Loucy (cell line): ENCODE data around the gene EBF3.

Experiments used
- H2AFZ ChIP-seq: fragments of 200-600 bp; sonication (generic); 2 replicates; pipeline ENCODE4 v1.6.0; 2016; ENCODE audit warnings: antibody characterized with exemption, mild to moderate bottlenecking, low read length, moderate library complexity
- H3F3A ChIP-seq: fragments of 200-600 bp; 2 replicates; pipeline ENCODE4 v1.6.0; 2016; ENCODE audit warnings: antibody characterized with exemption, low read depth, mild to moderate bottlenecking
- H3K27me3 ChIP-seq: fragments of 200-600 bp; sonication (generic); 2 replicates; pipeline ENCODE4 v1.6.1; 2014; ENCODE audit warnings: low read length, mild to moderate bottlenecking; ENCODE audit not compliant: insufficient read depth, poor library complexity, severe bottlenecking
- H3K36me3 ChIP-seq: fragments of 200-600 bp; sonication (generic); 2 replicates; pipeline ENCODE4 v1.6.1; 2016; ENCODE audit warnings: low read length; ENCODE audit not compliant: insufficient read depth
- H3K4me1 ChIP-seq: fragments of 200-600 bp; sonication (generic); 2 replicates; pipeline ENCODE4 v1.5.1; 2014; ENCODE audit warnings: low read length, mild to moderate bottlenecking; ENCODE audit not compliant: insufficient read depth, poor library complexity, severe bottlenecking
- H3K4me2 ChIP-seq: fragments of 200-600 bp; sonication (generic); 2 replicates; pipeline ENCODE4 v1.6.0; 2014; ENCODE audit warnings: antibody characterized with exemption, low read length, low read depth, mild to moderate bottlenecking; ENCODE audit not compliant: poor library complexity, severe bottlenecking
- H3K4me3 ChIP-seq: fragments of 200-600 bp; sonication (generic); 2 replicates; pipeline ENCODE4 v1.5.1; 2014; ENCODE audit warnings: low read length, mild to moderate bottlenecking, mixed read lengths; ENCODE audit not compliant: poor library complexity, severe bottlenecking
- H3K79me2 ChIP-seq: fragments of 200-600 bp; sonication (generic); 2 replicates; pipeline ENCODE4 v1.6.1; 2014; ENCODE audit warnings: low read length; ENCODE audit not compliant: insufficient read depth
- H3K9ac ChIP-seq: fragments of 200-600 bp; sonication (generic); 2 replicates; pipeline ENCODE4 v1.6.0; 2014; ENCODE audit warnings: mild to moderate bottlenecking, low read depth, low read length, moderate library complexity; ENCODE audit not compliant: poor library complexity, severe bottlenecking
- H3K9me2 ChIP-seq: fragments of 200-600 bp; sonication (generic); replicated peaks from 2 replicates; pipeline ENCODE4 v1.6.1; 2016; ENCODE audit warnings: low read depth, low read length, mixed read lengths
- H3K9me3 ChIP-seq: fragments of 200-600 bp; sonication (generic); 2 replicates; pipeline ENCODE4 v1.6.1; 2014; ENCODE audit warnings: mild to moderate bottlenecking, antibody characterized with exemption, low read length, low read depth; ENCODE audit not compliant: insufficient read depth
- H4K20me1 ChIP-seq: fragments of 200-600 bp; sonication (generic); 2 replicates; pipeline ENCODE4 v1.6.0; 2014; ENCODE audit warnings: antibody characterized with exemption, low read length, mild to moderate bottlenecking; ENCODE audit not compliant: insufficient read depth, poor library complexity, severe bottlenecking
- EZH2phosphoT487 ChIP-seq: fragments of 200-600 bp; IDR thresholded peaks from 2 replicates; pipeline ENCODE4 v1.6.1; 2018; ENCODE audit warnings: antibody characterized with exemption, mild to moderate bottlenecking, moderate library complexity, borderline replicate concordance
- TF ChIP-seq, protein P1 (sequence below): fragments of 200-600 bp; sonication (generic); conservative IDR thresholded peaks from 2 replicates; pipeline ENCODE4 v1.5.1; 2014; ENCODE audit warnings: mild to moderate bottlenecking, antibody characterized with exemption, low read length

Gene EBF3

DNA sequence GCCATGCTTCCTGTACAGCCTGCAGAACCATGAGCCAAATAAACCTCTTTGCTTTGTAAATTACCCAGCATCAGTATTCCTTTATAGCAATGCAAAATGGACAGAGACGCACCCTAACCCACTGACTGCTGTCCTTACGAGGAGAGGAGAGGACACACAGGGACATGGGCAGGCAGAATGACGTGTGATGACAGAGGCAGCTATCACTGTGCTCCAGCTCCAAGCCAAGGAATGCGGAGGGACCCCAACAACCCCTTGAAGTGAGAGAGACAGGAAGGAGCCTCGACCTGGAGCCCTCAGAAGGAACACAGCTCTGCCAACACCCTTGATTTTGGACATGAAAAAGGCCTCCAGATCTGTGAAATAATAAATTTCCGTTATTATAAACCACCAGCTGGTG is 46.6 kb upstream of the EBF3 start:
- Histone ChIP-seq H3K9me2 (no peaks in the 10 kb centered on the region), H3K4me2 (no peak overlapping the region), H3K79me2 (no peaks in the 10 kb centered on the region), H3K9ac (no peak overlapping the region), H4K20me1 (no peaks in the 10 kb centered on the region), H3K9me3 (no peaks in the 10 kb centered on the region), H2AFZ (no peak overlapping the region), H3K4me3 (no peak overlapping the region), H3K27me3 (no peaks in the 10 kb centered on the region), H3K4me1 (no peaks in the 10 kb centered on the region), H3K36me3 (no peaks in the 10 kb centered on the region), H3F3A (no peaks in the 10 kb centered on the region)
- TF ChIP-seq, protein P1, sequence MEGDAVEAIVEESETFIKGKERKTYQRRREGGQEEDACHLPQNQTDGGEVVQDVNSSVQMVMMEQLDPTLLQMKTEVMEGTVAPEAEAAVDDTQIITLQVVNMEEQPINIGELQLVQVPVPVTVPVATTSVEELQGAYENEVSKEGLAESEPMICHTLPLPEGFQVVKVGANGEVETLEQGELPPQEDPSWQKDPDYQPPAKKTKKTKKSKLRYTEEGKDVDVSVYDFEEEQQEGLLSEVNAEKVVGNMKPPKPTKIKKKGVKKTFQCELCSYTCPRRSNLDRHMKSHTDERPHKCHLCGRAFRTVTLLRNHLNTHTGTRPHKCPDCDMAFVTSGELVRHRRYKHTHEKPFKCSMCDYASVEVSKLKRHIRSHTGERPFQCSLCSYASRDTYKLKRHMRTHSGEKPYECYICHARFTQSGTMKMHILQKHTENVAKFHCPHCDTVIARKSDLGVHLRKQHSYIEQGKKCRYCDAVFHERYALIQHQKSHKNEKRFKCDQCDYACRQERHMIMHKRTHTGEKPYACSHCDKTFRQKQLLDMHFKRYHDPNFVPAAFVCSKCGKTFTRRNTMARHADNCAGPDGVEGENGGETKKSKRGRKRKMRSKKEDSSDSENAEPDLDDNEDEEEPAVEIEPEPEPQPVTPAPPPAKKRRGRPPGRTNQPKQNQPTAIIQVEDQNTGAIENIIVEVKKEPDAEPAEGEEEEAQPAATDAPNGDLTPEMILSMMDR, result no peak
- no peak for TF ChIP-seq EZH2phosphoT487

DNA sequence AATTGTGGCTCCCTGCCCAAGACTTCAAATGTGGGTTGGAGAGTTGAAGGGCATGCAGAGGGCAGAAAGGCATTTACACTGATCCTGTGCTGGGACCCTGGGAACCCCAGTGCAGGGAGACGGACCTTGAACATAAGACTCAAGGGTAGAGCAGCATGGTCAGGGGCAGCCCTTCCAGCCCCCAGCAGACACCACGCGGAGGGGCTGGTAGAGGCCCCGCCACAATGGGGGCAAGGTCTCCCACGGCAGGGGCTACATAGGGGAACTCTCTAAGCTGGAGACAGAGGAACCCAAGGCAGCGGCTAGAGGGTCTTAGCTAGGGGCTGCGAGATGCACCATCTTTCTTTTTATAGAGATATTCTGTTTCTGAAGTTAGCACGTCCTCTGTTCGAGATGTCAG is 45.2 kb upstream of the EBF3 start:
- TF ChIP-seq EZH2phosphoT487, result no peak
- TF ChIP-seq, protein P1, result no peak
- no peaks in the 10 kb centered on the region for H3K27me3 ChIP-seq
- no peaks in the 10 kb centered on the region for H3K36me3 ChIP-seq
- H4K20me1 ChIP-seq, result no peaks in the 10 kb centered on the region
- H3F3A ChIP-seq, result no peaks in the 10 kb centered on the region
- no peak overlapping the region for H3K4me3 ChIP-seq
- H3K4me1 ChIP-seq, result no peaks in the 10 kb centered on the region
- H3K9me3 ChIP-seq, result no peaks in the 10 kb centered on the region
- H3K79me2 ChIP-seq, result no peaks in the 10 kb centered on the region
- no peak overlapping the region for H3K9ac ChIP-seq
- H3K4me2 ChIP-seq, result no peak overlapping the region
- H2AFZ ChIP-seq, result no peak overlapping the region
- H3K9me2 ChIP-seq, result no peaks in the 10 kb centered on the region

DNA sequence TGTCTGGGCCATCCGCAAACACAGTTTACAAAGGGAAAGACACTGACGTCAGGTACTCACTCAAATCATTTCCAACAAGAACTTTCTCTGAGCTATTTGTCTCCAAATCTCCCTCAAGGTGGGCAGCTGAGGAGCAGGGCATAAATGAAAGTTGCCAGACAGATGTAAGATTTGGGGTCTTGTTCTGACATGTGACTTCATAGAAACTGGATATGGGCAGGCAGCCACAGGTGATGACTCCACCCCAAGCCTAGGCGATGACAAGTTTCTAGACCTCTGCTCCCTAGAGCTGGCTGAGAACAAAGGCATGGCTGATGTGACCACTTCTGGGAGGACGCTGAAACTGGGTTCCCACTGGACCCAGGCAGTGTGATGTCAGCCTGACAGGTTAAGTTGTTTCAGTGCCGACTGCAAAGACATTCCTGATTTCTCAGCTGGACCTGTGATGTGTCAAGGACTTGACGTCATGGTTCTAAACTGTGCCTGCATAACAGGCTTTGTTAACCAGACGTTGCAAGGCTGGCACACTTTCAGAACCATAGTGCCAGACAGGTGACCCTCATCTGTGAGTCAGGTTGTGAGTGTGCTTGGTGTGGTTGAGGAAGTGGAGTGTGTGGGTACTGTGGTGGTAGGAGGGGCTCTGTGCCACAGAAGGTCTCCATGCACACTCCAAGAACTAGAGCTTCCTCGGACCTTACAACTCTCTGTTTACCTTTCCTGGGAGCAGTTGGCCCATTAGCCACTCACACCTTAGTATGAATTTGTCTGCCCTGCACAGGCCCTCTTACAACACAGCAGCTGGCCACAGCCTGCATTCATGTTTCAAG is 39.9 kb upstream of the EBF3 start:
- H3K36me3 ChIP-seq, result no peaks in the 10 kb centered on the region
- H3K4me3 ChIP-seq, result no peak overlapping the region
- no peak overlapping the region for H3K4me2 ChIP-seq
- TF ChIP-seq, protein P1, result no peak
- no peak for TF ChIP-seq EZH2phosphoT487
- H3K9me2 ChIP-seq, result no peaks in the 10 kb centered on the region
- H3K79me2 ChIP-seq, result no peaks in the 10 kb centered on the region
- H3K4me1 ChIP-seq, result no peaks in the 10 kb centered on the region
- no peak overlapping the region for H2AFZ ChIP-seq
- H3F3A ChIP-seq, result no peaks in the 10 kb centered on the region
- H3K9me3 ChIP-seq, result no peaks in the 10 kb centered on the region; the same call in 1 of the 2 replicates
- H3K9ac ChIP-seq, result no peak overlapping the region
- no peaks in the 10 kb centered on the region for H3K27me3 ChIP-seq
- H4K20me1 ChIP-seq, result no peaks in the 10 kb centered on the region
